ENCODE results near the gene EHBP1.
"Not testable (repeated sequence)": the region's sequence is repeated elsewhere in the genome, so short reads cannot be mapped to it uniquely, and the experiment has no call there.

Gene EHBP1

DNA sequence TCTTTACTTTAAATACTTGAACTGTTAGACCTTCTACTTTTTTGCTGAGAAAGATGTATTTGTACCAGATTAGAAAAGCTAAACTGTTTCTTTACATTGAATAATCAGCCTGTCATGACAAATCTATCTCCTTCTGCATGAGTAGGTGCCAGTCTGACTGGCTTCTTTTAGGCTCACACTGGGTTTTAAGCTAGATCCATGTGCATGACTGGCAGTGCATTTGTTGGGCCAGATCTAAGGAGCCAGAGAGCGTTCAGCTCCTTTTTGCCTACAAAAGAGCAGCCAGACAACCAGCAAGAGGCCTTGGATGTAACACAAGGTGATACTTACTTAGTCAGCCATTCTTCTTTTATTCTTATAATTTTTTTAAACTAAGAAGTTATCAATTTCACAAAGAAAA lies 263.2 kb downstream of the EHBP1 start:
- no peak for DNase-seq

GRCh38 chr2:62971936-62972335 lies 266.4 kb downstream of the EHBP1 start:
- no peak for DNase-seq

DNA sequence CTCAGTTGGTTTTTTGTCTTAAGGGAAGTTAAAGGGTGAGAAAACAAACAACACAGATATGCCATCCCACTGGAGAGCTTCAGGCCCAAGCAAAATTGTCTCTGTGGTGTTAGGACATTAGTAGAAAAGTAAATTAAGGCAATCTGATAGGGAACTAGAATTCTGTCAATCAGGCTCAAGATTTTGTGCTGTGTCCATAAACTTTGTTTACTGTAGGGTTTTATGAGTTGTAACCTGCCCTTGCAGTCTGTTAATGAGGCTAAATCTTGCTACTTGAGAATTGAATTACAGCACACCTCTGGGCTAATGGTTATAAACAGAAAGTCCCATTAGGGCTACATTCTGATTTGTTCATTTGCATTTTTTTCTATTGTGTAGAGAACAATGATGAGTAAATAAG lies 267.1 kb downstream of the EHBP1 start:
- DNase-seq, result no peak

GRCh38 chr2:62974999-62975398 lies 269.5 kb downstream of the EHBP1 start:
- no peak for DNase-seq

- no peak for DNase-seq
These were observed 286.1 kb downstream of the EHBP1 start for GRCh38 chr2:62991605-62992004.

GRCh38 chr2:62992561-62992960 lies 287.0 kb downstream of the EHBP1 start:
- no peak for DNase-seq

DNA sequence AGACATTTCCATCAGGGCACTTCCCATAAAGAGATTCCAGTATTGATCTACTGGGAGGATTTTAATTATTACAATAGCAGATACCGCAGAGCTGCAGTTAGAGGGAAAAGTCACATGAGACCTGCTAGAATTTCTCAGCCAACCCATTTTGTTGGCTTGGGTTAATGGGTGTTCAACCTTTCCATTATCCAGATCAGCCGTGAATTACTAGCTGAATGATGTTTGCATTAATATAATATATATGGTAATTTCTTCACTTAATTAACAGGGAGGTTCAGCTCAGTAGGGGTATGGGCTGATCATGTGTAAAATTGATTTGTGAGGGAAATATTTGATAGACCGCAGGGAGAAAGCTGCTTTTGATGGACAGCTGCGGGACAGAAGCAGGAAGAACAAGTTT lies 288.7 kb downstream of the EHBP1 start:
- no peak for DNase-seq

DNA sequence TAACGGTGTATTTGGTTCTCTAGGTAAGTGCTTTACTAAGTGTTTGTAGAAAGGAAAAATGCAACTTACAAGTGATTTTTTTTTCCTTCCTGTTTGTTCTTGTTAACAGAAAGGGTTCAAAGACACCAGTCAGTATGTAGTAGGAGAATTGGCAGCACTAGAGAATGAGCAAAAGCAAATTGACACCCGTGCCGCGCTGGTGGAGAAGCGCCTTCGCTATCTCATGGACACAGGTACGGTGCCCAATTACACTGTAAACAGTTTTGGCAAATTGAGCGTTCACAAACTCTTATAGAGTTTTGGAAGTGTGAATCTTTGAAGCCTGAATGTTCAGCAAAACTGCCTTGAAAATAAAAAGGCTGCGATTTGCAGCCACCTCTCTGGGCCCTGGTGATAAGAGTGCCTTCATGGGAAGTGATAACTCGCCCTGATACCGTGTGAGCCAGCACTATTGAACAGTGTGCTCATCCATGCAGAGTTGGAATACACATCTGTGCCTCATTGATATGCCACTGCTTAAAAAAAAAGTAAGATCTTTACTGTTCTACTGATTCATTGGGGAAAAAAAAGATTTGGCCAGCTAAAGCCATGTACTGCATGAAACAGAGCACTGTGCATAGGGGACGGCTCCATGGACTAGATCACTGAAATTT lies 291.1 kb downstream of the EHBP1 start:
- DNase-seq, result no peak

- no peak for DNase-seq
These were observed 293.4 kb downstream of the EHBP1 start for GRCh38 chr2:62998949-62999348.

DNA sequence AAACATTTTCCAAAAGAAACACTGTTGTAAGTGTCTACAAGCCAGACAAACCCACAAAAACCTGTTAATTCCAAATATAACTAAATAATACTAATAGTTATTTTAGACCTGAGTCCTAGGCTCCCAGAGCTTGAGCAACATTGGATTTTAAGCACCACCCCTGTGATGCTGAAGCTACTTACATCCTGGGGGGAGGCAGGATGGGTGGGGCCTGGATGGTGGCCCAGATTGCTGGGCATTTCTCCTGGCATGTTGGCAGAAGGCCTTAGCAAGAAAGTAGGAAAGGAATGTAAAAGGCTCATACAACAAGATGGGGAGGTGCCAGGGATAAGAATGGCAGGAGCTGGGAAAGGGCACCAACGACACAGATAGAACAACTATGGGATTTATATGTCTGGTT lies 294.4 kb downstream of the EHBP1 start:
- DNase-seq, result no peak

- DNase-seq, result no peak
These were observed 295.3 kb downstream of the EHBP1 start for GRCh38 chr2:63000801-63001200.

GRCh38 chr2:63001576-63001975 lies 296.1 kb downstream of the EHBP1 start:
- no peak for DNase-seq

GRCh38 chr2:63003351-63003750 lies 297.8 kb downstream of the EHBP1 start:
- no peak for DNase-seq

GRCh38 chr2:63007813-63008458 lies 302.4 kb downstream of the EHBP1 start:
- no peak for DNase-seq

DNA sequence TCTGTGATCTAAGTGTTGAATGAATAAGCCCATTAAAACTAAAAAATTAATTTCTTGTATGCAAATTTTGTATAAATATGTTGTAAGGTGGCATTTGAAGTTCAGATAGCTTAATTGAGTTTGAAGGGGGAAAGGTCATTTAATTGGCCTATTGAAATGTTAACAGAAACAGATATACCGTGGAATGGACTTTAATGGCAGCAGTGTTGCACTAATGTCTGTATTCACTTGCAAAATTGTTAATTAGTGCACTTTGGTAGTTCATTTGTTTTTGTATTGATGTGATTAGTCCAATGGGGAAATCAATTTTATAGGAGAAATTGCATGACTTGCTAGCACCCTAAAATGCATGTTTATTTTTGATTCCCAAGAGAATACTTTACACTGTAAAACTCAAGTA lies 303.3 kb downstream of the EHBP1 start:
- no peak for DNase-seq

DNA sequence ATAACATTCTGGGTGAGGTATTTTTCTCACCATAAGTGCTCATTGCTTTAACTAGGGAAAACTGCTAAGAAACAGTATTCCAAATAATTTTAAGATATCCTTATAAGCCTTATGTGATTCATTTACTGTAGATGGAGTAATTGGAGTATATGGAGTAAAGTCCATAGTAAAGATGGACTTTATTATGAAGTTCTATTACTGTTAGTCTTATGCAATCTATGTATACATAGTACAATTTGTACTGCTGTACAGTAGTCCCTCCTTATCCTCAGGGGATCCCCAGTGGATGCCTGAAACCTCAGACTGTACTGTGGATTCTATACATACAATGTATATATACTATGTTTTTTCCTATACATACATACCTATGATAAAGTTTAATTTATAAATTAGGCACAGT lies 304.0 kb downstream of the EHBP1 start:
- DNase-seq, result no peak

- DNase-seq, result no peak
These were observed 307.0 kb downstream of the EHBP1 start for GRCh38 chr2:63012541-63012940.

DNA sequence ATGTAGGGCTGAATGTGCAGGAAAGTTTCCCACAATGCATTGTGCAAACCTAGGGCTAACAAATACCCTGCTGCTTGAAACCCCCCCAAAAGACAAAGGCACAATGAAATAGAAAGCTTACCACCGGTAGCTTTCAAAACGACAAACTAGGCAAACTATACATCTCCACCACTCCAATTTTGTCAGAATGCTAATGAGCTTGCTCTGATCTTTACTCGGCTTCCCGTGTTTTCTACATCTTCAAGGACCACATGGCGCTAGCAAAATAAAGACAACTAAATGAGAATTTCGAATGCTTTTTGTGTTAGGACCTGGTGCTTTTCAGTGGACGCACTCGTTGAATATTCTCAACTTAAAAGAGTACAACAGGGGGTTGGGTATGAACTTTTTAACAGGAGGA lies 307.9 kb downstream of the EHBP1 start:
- no peak for DNase-seq

- no peak for DNase-seq
These were observed 309.9 kb downstream of the EHBP1 start for GRCh38 chr2:63015389-63015788.

DNA sequence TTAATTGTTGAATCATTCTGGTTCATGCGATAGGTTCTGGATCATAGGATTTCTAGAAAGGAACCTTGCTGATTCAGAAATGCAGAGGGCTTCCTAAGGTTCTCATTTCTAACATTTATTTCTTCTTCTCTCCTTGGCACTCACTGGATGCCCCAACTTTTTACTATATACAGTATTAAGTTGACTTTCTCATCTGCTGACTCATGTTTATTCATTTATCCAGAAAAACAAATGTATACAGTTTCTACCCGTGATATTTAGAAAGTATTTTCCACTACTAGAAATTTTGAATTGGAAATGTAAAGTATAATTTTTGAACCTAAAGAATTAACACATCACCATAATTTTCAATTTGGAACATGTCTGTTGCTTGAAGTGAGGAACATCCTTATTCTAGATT lies 312.9 kb downstream of the EHBP1 start:
- DNase-seq, result no peak

DNA sequence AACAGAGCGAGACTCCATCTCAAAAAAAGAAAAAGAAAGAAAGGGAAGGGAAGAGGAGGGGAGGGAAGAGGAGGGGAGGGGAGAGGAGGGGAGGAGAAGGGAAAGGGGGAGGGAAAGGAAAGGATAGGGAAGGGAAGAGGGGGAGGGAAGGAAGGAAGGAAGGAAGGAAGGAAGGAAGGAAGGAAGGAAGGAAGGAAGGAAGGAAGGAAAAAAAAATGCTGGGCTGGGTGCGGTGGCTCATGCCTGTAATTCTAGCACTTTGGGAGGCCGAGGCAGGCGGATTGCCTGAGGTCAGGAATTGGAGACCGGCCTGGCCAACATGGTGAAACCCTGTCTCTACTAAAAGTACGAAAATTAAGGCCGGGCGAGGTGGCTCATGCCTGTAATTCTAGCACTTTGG lies 314.2 kb downstream of the EHBP1 start:
- not testable (repeated sequence) for DNase-seq

DNA sequence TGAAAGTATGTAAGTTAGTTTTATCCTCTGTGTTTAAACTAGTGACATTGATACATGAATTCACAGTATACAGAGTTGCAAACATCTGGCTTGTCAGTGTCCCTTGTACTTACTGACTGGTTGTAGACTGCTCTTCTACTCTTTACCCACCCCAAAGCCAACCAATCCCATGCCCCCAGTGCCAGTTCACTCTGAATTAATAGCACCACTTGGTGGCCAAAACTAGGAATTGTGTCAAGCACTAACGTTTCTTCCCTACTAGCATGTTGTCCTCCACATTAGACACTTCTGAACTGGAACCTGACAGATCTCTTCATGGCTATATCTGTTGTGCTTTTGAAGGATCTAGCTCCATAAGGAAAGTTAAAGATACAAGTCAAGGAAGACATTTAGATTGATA lies 317.9 kb downstream of the EHBP1 start:
- no peak for DNase-seq

- no peak for DNase-seq
These were observed 321.7 kb downstream of the EHBP1 start for GRCh38 chr2:63027220-63027619.

DNA sequence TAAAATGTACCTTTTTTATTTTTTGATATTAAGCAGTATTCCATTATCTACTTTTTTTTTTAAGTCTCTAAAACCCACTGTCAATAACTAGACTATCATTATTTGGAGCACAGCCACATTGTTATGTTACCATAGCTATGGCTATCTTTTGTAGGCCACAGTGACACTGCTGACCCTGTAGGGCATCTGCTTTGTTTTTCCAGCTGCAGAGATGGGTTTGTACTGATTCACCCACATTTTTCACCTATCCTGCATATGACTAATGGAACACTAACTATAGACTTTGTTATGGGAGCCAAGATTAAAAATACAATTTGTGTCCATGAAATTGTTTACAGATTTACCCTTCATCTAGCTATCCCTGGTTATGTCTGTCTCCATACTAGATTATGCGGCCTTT lies 323.5 kb downstream of the EHBP1 start:
- DNase-seq, result no peak

GRCh38 chr2:63034526-63034925 lies 329.0 kb downstream of the EHBP1 start:
- no peak for DNase-seq

Measured in activated CD4-positive, alpha-beta T cell treated with anti-CD3 and anti-CD28 coated beads, Interleukin-2, amount 50 U/mL, for 48 hours (primary cell).